ENCODE measurements around the gene MAP2K3.

GRCh38 chr17:21248500-21248899 lies 36.0 kb upstream of the MAP2K3 start:
- no peak for TF ChIP-seq E4F1 (IDR thresholded peaks at IDR 0.05; ENCODE audit: borderline replicate concordance, partially characterized antibody)
- TF ChIP-seq NFXL1 (IDR thresholded peaks at IDR 0.05; ENCODE audit: borderline replicate concordance): no peak
- TF ChIP-seq CHD1 (IDR thresholded peaks at IDR 0.05; ENCODE audit: low read depth, low read length): no peak
- TF ChIP-seq POLR2A (IDR thresholded peaks at IDR 0.05; ENCODE audit: low read depth, low read length): no peak
- TF ChIP-seq CTCF (IDR thresholded peaks at IDR 0.05 in 2 of 3, conservative IDR thresholded peaks at IDR 0.05 in 1 of 3; ENCODE audit: control insufficient read depth in 2 of 3, extremely low read depth in 1 of 3, insufficient read depth in 1 of 3, low read depth in 3 of 3, low read length in 3 of 3): no peak
- no peak for TF ChIP-seq IKZF2 (IDR thresholded peaks at IDR 0.05)
- no peak for TF ChIP-seq ETV6 (conservative IDR thresholded peaks at IDR 0.05 in 1 of 2, IDR thresholded peaks at IDR 0.05 in 1 of 2; ENCODE audit: borderline replicate concordance in 1 of 2, low read depth in 1 of 2)
- TF ChIP-seq EP300 (IDR thresholded peaks at IDR 0.05; ENCODE audit: borderline replicate concordance in 1 of 2, control insufficient read depth in 1 of 2, low read depth in 2 of 2, low read length in 2 of 2): no peak
